Measurements from ENCODE around the gene AMPD1.

DNA sequence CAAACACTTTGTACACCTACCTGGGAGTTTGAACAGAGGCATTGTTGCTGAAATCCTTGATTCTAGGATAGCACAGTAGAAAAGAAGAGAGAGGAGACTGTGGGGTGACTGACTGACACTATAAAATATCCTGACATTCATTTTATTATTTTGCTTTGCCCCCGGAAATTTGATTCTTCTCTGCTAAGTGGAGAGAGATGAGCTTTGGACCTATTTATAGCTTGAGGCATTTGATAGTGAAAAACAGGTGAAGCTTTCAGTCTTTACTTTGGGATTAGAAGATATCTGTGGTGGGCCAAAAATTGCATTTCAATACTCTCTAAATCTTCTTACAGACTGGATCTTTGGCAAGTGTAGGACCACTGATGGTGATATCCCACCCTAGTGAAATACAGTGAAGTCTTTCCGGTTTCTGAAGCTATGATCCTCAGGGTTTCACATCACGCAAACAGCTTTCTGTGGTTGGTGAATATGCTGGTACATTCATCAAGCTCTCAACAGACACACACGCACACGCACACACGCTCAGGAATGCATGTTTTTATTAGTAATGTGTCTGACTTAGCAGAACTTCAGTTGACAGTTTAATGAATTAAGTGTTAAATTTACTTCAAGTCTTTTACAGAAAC lies at the start of gene AMPD1:
- TF ChIP-seq, protein P1, sequence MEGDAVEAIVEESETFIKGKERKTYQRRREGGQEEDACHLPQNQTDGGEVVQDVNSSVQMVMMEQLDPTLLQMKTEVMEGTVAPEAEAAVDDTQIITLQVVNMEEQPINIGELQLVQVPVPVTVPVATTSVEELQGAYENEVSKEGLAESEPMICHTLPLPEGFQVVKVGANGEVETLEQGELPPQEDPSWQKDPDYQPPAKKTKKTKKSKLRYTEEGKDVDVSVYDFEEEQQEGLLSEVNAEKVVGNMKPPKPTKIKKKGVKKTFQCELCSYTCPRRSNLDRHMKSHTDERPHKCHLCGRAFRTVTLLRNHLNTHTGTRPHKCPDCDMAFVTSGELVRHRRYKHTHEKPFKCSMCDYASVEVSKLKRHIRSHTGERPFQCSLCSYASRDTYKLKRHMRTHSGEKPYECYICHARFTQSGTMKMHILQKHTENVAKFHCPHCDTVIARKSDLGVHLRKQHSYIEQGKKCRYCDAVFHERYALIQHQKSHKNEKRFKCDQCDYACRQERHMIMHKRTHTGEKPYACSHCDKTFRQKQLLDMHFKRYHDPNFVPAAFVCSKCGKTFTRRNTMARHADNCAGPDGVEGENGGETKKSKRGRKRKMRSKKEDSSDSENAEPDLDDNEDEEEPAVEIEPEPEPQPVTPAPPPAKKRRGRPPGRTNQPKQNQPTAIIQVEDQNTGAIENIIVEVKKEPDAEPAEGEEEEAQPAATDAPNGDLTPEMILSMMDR (IDR thresholded peaks at IDR 0.05; ENCODE audit: low read depth, low read length): no peak
- no peak for TF ChIP-seq POLR2A (IDR thresholded peaks at IDR 0.05; ENCODE audit: extremely low read depth, insufficient read length)
